AML-193 (cell line): ENCODE measurements around the gene ZXDC.

Experiments
- DNase-seq, 2 experiments: peaks; one replicate each; lab custom pipeline; 2025; lab: John Stamatoyannopoulos, UW

The ZXDC gene

GRCh38 chr3:126475413-126476114 lies at the start of gene ZXDC:
ZXDC (minus strand) TSS chr3:126475891; CDS start chr3:126475865, 26 bp downstream.
- DNase-seq = peak; percentile 93 to 95

DNA sequence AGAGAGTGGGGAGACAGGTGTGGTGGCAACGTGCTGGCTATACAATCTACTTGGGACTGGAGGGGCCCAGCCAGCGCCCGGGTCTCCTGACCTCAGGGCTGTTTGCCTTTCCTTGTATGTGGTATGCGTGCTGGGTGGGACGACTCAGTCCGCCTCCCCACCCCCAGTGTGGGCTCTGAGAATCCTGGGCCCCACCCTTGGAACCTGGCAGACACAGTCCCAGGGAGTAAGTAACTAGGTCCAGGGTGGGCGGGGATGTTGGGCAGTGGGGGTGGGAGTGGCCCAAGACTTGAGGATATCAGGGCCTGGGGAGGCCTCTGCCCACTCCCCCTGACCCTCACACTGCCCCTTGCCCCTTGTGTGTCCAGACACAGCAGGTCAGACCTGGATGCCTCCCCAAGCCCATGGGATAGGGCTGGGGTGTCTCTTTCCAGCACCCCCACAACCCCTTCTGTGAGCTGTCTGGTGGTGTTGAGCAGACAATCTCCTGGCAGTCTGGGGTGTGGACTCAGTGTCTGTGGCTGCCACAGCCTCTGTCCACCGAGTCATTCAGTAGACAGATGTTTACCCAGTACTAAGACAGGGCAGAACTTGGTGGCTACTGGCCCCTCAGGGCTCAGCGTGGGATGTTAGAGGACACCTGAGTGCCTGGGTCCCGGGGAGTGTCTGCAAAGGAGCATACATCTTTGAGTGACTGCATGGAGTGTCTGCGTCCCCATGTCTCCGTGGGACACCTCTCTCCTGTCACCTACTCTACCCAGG lies 49.6 kb upstream of the ZXDC start:
- no peak for DNase-seq

GRCh38 chr3:126524429-126524988 lies 48.8 kb upstream of the ZXDC start:
- DNase-seq = no peak

DNA sequence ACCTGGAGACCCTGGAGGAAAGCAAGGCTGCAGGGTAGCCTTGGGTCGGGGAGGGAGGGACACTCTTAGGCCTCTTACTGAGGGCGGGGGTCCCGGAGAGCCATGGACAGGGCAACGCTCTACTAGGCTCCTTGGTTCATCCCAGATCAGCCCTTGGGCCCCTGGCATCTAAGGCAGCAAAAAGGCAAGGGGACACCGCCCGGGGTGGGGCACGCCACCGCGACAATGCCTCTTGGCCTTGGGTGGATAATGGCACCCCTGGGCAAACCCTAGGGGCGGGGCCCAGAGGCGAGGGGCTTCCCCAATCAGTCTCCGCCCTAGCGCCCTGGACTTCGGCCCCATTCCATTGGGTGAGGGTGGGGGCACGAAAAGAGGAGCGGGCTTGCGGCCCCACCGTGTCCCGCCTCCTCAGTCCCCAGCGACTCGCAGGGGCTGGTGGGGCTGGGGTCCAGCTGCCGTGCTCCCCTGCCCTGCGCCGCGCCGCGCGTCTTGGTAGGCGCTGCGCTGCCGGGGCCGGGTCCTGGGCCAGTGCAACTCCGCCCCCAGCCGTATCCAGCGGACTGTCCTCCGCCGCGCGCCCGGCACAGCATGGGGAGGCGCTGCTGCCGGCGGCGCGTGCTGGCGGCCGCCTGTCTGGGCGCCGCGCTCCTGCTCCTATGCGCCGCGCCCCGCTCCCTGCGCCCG lies 48.2 kb upstream of the ZXDC start, which contains the start of gene CHST13:
TSS of gene CHST13 (plus strand) at position 411 of the 684 bp plus-strand sequence. CDS start at position 589, 178 bp downstream.
- DNase-seq = peak; percentile 52 to 64

DNA sequence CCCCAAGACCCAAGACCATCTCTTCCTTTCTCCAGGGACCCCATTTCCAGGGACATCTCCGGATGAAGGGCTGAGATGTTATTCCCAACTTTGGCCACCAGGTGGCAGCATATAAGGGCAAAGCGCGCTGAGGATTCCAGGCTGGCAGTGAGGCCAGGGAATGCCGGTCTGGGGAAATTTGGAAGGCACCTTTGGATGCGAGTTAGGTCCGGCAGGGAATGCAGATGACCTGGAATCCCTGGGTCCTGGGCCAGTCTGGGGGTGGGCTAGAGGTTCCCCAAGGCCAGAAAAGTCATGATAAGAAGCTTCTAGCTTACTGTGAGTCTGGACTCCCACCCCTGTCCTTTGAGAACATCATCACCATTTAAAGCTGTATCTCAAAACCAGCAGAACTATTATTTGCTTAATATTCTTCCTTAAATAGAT lies 46.7 kb upstream of the ZXDC start:
- DNase-seq = peak; percentile 38 to 46

DNA sequence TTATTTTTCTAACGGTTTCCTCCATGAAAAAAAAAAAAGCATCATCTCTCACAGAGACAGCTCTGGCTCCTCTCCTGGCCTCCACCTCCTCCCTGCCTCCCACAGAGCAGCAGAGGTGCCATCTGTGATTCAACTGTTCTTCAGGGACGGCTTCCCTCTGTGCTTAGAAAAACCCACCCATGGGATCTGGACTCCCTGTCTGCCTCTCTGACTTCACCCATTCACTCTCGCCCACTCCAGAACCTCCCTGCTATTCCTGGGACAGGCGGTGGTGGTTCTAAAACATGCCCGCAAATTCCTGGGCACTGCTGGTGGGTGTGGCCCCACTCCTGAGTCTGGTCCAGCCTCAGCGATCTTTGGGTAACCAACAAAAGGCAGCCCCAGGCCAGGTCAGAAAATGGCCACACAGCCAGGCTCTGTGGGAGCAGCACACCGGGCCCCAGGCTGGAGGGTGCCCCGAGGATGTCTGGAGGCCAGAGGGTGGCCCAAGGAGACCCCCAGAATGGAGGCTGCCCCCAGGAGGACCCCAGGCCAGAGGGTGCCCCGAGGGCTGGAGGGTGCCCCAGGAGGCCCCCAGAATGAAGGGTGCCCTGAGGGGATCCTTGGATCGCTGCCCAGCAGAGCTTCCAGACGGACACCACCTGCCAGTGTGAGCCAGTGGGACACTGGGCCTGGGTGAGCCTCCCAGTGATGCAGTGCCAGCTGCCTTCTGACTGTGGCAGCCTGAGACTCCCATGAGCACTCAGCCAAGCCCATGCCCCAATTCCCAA lies 45.6 kb upstream of the ZXDC start:
- no peak for DNase-seq

DNA sequence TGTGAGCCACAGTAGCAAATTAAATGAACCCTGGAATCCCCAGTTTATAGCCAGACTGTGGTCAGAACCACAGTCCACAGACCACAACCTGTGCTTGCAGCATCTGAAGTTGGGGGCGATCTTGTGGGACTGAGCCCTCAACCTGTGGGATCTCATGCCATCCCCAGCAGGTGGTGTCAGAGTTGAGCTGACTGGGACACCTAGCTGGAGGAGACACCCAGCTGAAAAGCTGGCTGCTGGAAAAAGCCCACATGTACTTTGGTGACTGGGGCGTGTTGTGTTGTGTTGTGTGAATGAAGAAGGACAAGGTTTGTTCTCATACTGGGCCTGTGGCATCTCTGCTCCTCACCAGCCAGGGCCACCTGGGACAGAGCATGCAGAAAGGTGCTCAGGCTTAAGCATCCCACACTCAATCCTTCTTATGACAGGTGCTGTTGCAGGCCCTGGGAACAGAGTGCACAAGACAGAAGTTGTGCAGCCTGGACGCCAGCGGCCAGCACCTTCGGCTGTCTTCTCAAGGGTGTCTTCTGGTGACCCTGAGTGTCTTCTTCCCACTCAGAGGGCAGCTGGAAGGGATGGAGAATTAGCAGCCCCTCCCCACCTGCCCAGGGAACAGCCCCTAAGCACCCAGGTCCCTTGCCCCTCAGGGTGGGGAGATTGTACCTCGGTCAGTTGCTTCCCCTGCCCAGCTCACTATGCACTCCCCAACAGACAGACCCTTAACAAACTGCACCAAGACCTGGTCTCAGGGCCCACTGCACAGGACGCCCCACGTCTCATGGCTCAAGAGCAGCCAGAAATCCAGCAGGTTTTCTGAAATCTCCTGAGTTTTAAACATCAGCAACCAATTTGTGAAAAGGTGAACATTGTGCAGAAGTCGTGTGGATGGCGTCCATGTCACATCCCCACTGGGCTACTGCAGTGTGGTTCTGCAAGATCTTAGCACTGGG lies 44.1 kb upstream of the ZXDC start:
- no peak for DNase-seq

GRCh38 chr3:126518779-126519177 lies 43.1 kb upstream of the ZXDC start:
- DNase-seq = no peak

DNA sequence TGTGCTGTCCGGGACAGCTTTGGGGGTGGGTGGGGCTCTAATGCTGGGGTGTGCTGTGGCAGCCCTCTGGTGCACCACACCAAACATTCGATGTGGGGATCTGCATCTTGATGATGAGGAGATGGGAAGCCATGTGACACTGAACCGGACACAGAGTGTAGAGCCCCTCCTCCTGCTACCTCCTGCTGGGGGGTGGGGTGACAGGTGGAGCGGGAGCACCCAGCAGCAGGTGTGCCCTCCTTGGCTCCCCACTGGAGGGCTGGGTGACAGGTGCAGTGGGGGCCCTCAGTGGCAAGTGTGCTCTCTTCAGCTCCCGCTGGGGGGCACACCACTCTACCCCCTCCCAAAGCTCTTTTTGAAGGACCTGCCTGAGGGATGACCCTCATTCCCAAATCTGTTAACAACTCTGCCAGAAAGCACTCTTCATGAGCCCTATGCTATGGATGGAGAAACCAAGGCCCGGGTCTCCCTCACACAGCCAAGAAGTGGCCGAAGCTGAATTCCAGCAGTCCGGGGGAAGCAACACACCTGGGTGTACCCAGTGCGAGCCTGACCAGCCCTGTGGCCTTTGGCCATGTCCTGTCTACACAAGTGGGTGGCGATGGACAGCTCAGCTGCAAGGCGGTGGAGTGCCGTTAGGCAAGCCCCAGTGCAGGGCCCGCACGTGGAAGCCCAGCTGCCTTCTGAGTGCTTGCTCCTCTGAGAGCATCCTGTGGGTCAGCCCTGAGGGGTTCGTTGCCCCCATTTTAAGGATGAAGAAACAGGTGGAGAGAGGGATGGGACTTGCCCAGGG lies 42.5 kb upstream of the ZXDC start:
- no peak for DNase-seq

- DNase-seq = no peak
Measured at GRCh38 chr3:126517291-126517951, 41.7 kb upstream of the ZXDC start, which contains the start of gene UROC1. UROC1 (minus strand) TSS chr3:126517773; CDS start chr3:126517719, 54 bp downstream.

- no peak for DNase-seq
Measured at GRCh38 chr3:126516936-126517290, 41.2 kb upstream of the ZXDC start.

GRCh38 chr3:126516152-126516935 lies 40.7 kb upstream of the ZXDC start:
- DNase-seq = no peak

- DNase-seq = no peak
Measured at GRCh38 chr3:126515066-126515706, 39.5 kb upstream of the ZXDC start.

GRCh38 chr3:126514161-126514560 lies 38.5 kb upstream of the ZXDC start:
- DNase-seq = no peak

- DNase-seq = no peak
Measured at GRCh38 chr3:126512916-126513650, 37.4 kb upstream of the ZXDC start.

GRCh38 chr3:126512026-126512425 lies 36.3 kb upstream of the ZXDC start:
- no peak for DNase-seq

- no peak for DNase-seq
Measured at GRCh38 chr3:126511291-126511690, 35.6 kb upstream of the ZXDC start.
